ENCODE results near the gene AEBP2. TPM values are rescaled to one million over a fixed set of nuclear protein-coding genes. Genes with fewer than 3 reads are reported as not detected.

The AEBP2 gene
- total and polyA plus RNA-seq, 2 of the 13 experiments (the other 11 are each of a cell fraction or from before 2014, with no cell fraction given) = 9.2 to 17.9 TPM

DNA sequence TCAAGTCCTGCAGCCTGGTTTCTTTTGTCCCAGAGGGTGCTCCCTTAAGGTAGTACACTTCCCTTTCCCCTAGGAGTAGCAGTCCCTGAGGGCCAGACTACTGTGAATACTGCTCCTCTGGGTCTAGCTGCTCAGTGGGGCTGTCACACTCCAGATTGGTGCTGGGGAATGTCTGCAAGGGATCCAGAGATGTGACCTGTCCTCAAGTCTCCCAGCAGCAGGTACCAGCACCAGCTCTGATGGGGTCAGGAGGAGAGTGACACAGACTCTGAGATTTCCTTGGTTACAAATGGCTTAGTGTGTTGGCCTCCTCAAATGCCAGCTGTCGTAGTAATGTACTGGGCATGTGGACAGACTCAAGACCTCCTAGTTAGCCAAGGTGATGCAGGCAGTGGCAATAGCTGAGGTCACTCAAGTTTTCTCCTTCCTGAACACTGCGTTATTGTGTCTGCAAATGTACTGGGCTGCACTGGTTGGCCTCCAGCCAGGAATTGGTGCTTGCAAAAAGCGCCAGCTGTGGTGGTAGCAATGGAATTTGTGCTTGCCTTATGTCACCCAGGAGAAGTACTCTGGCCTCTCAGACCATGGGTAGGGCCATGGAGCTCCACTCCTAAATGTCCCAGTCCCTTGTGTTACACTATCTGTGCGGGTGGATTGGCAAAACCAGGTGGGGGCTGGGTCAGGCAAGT lies 36.4 kb upstream of the AEBP2 start (continued):
- TF ChIP-seq, protein P1, sequence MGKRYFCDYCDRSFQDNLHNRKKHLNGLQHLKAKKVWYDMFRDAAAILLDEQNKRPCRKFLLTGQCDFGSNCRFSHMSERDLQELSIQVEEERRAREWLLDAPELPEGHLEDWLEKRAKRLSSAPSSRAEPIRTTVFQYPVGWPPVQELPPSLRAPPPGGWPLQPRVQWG (CRISPR knock-in tag; IDR thresholded peaks at IDR 0.05; ENCODE audit: borderline replicate concordance, low read depth) = no peak
- TF ChIP-seq ZNF574 (CRISPR knock-in tag; IDR thresholded peaks at IDR 0.05) (no peak), SIN3A (IDR thresholded peaks at IDR 0.05; ENCODE audit: borderline replicate concordance, low read depth, low read length) (no peak), FOXP4 (CRISPR knock-in tag; IDR thresholded peaks at IDR 0.05) (no peak), ZNF362 (CRISPR knock-in tag; IDR thresholded peaks at IDR 0.05; ENCODE audit: borderline replicate concordance) (0 out of 2 replicates have a peak, but pooled peaks have one; percentile 24), IRF1 (CRISPR knock-in tag; IDR thresholded peaks at IDR 0.05; ENCODE audit: low read depth) (no peak), MXD3 (CRISPR knock-in tag; IDR thresholded peaks at IDR 0.05) (no peak), EP300 (IDR thresholded peaks at IDR 0.05; ENCODE audit: low read depth in 2 of 2, low read length in 2 of 2) (no peak), EP300 (CRISPR knock-in tag; IDR thresholded peaks at IDR 0.05; ENCODE audit: borderline replicate concordance) (peak; percentile 29; the same call in 1 of the 2 replicates), CC2D1A (CRISPR knock-in tag; IDR thresholded peaks at IDR 0.05) (no peak), NCOR1 (IDR thresholded peaks at IDR 0.05; ENCODE audit: borderline replicate concordance, low read length) (no peak; the same call in 1 of the 2 replicates), ZFY (CRISPR knock-in tag; IDR thresholded peaks at IDR 0.05) (peak; percentile 28; the same call in 1 of the 2 replicates), AKNA (CRISPR knock-in tag; IDR thresholded peaks at IDR 0.05; ENCODE audit: borderline replicate concordance) (no peak), PCBP1 (IDR thresholded peaks at IDR 0.05; ENCODE audit: borderline replicate concordance, low read depth, low read length) (no peak)
